Parathyroid adenoma (tissue), 2 donors: ENCODE results near the gene WDR88.

ENCODE experiments used
- H2AFZ ChIP-seq: fragments of 300-600 bp; sonication (generic); one replicate; pipeline ENCODE4 v1.7.0; 2017; ENCODE audit warnings: antibody characterized with exemption, mild to moderate bottlenecking
- H3K27ac ChIP-seq: fragments of 300-600 bp; sonication (generic); one replicate; pipeline ENCODE4 v1.7.0; 2017
- H3K27me3 ChIP-seq: fragments of 300-600 bp; sonication (generic); one replicate; pipeline ENCODE4 v1.7.0; 2017; ENCODE audit warnings: low read length; ENCODE audit not compliant: control insufficient read depth, insufficient read depth
- H3K36me3 ChIP-seq: fragments of 300-600 bp; sonication (generic); one replicate; pipeline ENCODE4 v1.7.0; 2017; ENCODE audit warnings: low read length; ENCODE audit not compliant: control insufficient read depth, insufficient read depth
- H3K4me1 ChIP-seq: fragments of 300-600 bp; sonication (generic); one replicate; pipeline ENCODE4 v1.7.0; 2017; ENCODE audit warnings: control low read depth
- H3K4me2 ChIP-seq: fragments of 300-600 bp; sonication (generic); one replicate; pipeline ENCODE4 v1.7.0; 2017; ENCODE audit warnings: low read length
- H3K4me3 ChIP-seq: fragments of 300-600 bp; sonication (generic); one replicate; pipeline ENCODE4 v1.7.0; 2017; ENCODE audit warnings: low read depth, low read length
- H3K79me2 ChIP-seq: fragments of 300-600 bp; sonication (generic); one replicate; pipeline ENCODE4 v1.7.0; 2017; ENCODE audit warnings: control low read depth
- H3K9ac ChIP-seq: fragments of 300-600 bp; sonication (generic); one replicate; pipeline ENCODE4 v1.7.0; 2017; ENCODE audit warnings: mild to moderate bottlenecking
- H3K9me3 ChIP-seq: fragments of 300-600 bp; sonication (generic); one replicate; pipeline ENCODE4 v1.7.0; 2017; ENCODE audit warnings: low read length; ENCODE audit not compliant: control insufficient read depth
- TF ChIP-seq, protein P1 (sequence below): fragments of 300-600 bp; sonication (generic); IDR thresholded peaks from one replicate; pipeline ENCODE4 v1.7.0; 2017; ENCODE audit warnings: antibody characterized with exemption, mild to moderate bottlenecking
- donor health status: primary hyperparathyroidism.

WDR88 gene

DNA sequence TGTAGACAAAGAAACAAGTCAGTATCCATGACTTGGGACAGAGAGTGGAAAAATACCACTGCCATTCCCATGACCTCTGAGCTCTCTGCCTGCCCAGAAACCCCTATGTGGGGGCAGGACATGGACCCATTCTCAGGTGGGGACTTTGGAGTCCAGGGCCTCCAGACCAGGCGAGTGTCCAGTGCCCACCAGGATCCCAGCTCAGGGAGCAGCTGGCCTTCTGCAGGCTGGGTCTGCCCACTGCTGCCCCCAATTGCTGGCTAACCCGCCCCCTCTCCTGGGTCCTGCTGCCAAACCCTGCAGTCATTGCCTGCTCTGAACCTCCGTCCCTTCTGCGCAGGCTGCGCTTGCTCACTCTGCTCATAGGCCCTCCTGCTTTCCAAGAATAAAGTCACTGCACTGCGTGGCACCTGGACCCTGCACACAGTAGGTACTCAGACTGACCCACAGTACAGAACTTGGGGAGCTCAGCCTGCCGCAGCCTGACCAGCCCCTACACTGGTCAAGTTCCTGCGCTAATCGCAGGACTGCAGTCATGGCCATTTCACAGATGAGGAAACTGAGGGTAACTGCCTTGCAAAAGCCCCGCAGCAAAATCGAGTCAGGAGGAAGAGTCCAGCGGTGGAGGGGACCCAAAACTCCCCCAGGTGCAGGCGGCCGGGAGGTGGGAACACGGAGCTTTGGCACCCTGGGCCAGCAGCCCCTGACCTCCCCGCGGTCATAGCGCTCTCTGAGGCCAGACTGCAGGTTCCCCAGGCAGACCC lies 93.0 kb downstream of the WDR88 start:
- no peak overlapping the region for H3K4me2 ChIP-seq
- H3K9ac ChIP-seq, result no peak overlapping the region
- no peaks in the 10 kb centered on the region for H3K9me3 ChIP-seq
- no peak overlapping the region for H2AFZ ChIP-seq
- H3K79me2 ChIP-seq, result no peaks in the 10 kb centered on the region
- no peaks in the 10 kb centered on the region for H3K36me3 ChIP-seq
- no peak overlapping the region for H3K4me3 ChIP-seq
- no peak overlapping the region for H3K27ac ChIP-seq
- TF ChIP-seq, protein P1, sequence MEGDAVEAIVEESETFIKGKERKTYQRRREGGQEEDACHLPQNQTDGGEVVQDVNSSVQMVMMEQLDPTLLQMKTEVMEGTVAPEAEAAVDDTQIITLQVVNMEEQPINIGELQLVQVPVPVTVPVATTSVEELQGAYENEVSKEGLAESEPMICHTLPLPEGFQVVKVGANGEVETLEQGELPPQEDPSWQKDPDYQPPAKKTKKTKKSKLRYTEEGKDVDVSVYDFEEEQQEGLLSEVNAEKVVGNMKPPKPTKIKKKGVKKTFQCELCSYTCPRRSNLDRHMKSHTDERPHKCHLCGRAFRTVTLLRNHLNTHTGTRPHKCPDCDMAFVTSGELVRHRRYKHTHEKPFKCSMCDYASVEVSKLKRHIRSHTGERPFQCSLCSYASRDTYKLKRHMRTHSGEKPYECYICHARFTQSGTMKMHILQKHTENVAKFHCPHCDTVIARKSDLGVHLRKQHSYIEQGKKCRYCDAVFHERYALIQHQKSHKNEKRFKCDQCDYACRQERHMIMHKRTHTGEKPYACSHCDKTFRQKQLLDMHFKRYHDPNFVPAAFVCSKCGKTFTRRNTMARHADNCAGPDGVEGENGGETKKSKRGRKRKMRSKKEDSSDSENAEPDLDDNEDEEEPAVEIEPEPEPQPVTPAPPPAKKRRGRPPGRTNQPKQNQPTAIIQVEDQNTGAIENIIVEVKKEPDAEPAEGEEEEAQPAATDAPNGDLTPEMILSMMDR, result no peak
- no peaks in the 10 kb centered on the region for H3K4me1 ChIP-seq
- H3K27me3 ChIP-seq, result peaks cover 7% of the 10 kb centered on the region
